ENCODE data around the gene THSD1. TPM values are rescaled to one million over a fixed set of nuclear protein-coding genes. Genes with fewer than 3 reads are reported as not detected.

Gene THSD1, protein sequence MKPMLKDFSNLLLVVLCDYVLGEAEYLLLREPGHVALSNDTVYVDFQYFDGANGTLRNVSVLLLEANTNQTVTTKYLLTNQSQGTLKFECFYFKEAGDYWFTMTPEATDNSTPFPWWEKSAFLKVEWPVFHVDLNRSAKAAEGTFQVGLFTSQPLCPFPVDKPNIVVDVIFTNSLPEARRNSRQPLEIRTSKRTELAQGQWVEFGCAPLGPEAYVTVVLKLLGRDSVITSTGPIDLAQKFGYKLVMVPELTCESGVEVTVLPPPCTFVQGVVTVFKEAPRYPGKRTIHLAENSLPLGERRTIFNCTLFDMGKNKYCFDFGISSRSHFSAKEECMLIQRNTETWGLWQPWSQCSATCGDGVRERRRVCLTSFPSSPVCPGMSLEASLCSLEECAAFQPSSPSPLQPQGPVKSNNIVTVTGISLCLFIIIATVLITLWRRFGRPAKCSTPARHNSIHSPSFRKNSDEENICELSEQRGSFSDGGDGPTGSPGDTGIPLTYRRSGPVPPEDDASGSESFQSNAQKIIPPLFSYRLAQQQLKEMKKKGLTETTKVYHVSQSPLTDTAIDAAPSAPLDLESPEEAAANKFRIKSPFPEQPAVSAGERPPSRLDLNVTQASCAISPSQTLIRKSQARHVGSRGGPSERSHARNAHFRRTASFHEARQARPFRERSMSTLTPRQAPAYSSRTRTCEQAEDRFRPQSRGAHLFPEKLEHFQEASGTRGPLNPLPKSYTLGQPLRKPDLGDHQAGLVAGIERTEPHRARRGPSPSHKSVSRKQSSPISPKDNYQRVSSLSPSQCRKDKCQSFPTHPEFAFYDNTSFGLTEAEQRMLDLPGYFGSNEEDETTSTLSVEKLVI
- polyA plus RNA-seq (2013, experiment 1 of 2), result 0.10 TPM
- polyA plus RNA-seq (2013, experiment 2 of 2), result not detected

DNA sequence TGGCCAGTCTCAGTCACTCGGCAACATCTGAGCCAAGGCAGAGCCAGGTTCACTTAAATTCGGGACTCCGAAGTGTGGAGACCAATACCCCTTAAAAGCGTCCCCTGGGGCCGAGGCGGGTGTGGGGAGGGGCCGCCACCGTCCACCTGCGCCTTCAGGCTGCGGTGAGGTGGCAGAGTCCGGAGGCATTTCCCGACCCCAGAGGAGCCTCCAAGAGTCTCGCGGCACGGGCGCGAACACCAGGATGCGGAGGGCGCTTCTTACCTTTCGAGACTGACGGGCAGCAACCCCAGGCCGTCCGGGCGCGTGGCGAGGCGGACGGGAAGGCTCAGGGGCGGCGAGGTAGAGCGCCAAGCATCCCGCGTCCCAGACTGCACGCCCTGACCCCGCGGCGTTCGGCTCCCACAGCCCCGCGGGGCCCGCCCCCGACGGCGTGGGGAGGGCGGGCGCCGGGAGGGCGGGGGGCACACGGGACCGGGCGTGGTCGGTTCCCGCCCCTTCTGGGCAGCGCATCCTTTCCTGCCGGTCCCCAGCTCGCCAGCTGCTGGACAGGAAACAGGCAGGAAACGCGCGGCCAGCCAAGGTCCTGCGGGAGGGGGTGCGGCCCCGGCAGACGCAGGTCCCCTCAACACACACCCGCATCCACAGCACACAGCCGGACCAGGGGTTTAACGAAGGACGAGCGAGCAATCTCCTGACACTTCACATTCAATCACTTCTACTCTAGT, at the start of gene THSD1:
Gene THSD1, minus strand, starts transcription at position 406 of the 728 bp plus-strand sequence. CDS start 3,572 bp downstream, outside the sequence.
- no peak within 1 kb of the TSS for H3K27ac ChIP-seq (ENCODE audit: low read depth, low read length)

DNA sequence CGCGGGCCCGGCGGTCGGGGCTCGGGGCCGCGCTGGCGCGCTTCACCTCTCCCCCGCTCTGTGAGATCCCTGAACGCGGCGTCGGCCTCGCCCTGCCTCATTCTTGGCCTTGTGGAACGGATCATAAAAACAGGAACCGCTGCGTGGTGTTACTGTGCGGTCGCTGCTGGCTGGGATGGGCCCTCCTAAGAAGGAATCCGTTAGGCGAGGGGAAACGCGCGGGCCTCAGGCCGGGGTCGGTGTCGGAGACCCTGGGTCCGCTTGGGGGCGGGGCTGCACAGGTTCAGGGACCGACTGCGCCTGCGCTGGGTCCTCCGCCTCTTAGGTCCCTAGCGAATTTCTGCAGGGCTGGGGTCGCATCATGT, 49.7 kb upstream of the THSD1 start:
- WGBS, result under 1% methylated on average over 37 of the region's 37 CpGs

More for the DNA sequence above, at the start of gene THSD1:
- Histone ChIP-seq H3K9ac (ENCODE audit: low read depth, low read length) (peak within 1 kb of the TSS; percentile 25; the same call in 1 of the 2 replicates), H3K4me1 (ENCODE audit: insufficient read depth, low read length) (peaks cover 4% of the 10 kb centered on the region; the same call in 1 of the 2 replicates), H3K4me3 (ENCODE audit: low read length) (peak within 1 kb of the TSS; percentile 58), H3K36me3 (ENCODE audit: insufficient read depth, low read length) (0 out of 2 replicates have a peak, but pooled peaks cover 4% of the 10 kb centered on the region), H3K27me3 (ENCODE audit: insufficient read depth, low read length) (peaks cover 32% of the 10 kb centered on the region), H3K9me3 (ENCODE audit: insufficient read depth, low read depth, low read length) (no peaks in the 10 kb centered on the region)
- WGBS, result 2% methylated on average over 68 of the region's 68 CpGs

DNA sequence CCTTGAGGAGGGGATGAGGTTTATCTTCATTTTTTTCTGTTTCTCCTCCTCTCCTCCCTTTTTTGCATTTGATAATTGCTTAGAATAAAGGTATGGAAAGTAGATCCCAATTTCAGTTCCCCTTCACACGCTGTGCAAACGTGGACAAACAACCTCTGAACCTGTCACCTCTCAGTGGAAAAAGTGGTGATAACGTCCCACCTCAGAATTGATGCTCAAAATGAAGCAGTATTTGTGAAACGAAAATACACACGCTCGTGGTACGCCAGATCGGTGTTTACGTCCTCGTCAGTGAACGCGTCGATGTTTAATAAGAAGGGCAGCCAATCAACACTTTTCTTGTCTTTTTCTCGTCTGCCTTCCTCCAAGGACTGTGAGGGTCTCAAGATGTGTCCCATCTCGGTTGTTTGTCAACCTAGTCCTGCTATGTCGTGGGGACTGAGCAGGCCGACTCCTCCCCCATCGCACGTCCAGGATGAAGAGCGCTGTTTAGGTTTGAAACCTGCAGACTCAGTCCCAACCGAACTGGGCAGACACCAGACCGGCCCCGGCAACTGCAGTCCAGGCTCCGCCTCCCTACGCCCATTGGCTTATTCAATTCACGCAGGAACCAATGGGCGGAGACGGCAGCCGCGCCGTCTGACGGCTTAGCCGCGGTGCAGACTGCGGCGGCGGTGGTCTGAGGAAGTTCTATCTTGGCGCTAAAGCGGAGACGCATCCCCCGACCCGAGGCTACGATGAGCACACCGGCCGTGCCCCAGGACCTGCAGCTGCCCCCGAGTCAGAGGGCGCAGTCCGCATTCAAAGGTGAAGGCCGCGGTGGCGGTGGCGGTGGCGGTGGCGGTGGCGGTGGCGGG, 49.1 kb upstream of the THSD1 start, which contains the start of gene CKAP2:
Gene CKAP2, plus strand, starts transcription at position 659 of the 857 bp plus-strand sequence. Its CDS starts 79 bp downstream, at position 738.
- Histone ChIP-seq H3K36me3 (ENCODE audit: insufficient read depth, low read length) (peaks cover 34% of the 10 kb centered on the region), H3K27me3 (ENCODE audit: insufficient read depth, low read length) (no peaks in the 10 kb centered on the region), H3K9me3 (ENCODE audit: insufficient read depth, low read depth, low read length) (no peaks in the 10 kb centered on the region), H3K4me1 (ENCODE audit: insufficient read depth, low read length) (peaks cover 7% of the 10 kb centered on the region), H3K4me3 (ENCODE audit: low read length) (peak within 1 kb of the TSS; percentile 76), H3K9ac (ENCODE audit: low read depth, low read length) (peak within 1 kb of the TSS; percentile 92), H3K27ac (ENCODE audit: low read depth, low read length) (peak within 1 kb of the TSS; percentile 81)
- under 1% methylated on average over 56 of the region's 56 CpGs for WGBS

More for the DNA sequence above, 49.7 kb upstream of the THSD1 start:
- peak overlapping the region; percentile 92 for H3K9ac ChIP-seq (ENCODE audit: low read depth, low read length)
- H3K4me3 ChIP-seq (ENCODE audit: low read length), result peak overlapping the region; percentile 76
- peaks cover 7% of the 10 kb centered on the region for H3K4me1 ChIP-seq (ENCODE audit: insufficient read depth, low read length)
- H3K27ac ChIP-seq (ENCODE audit: low read depth, low read length), result peak overlapping the region; percentile 81; the same call in 1 of the 2 replicates
- H3K27me3 ChIP-seq (ENCODE audit: insufficient read depth, low read length), result no peaks in the 10 kb centered on the region
- no peaks in the 10 kb centered on the region for H3K9me3 ChIP-seq (ENCODE audit: insufficient read depth, low read depth, low read length)
- H3K36me3 ChIP-seq (ENCODE audit: insufficient read depth, low read length), result peaks cover 40% of the 10 kb centered on the region

DNA sequence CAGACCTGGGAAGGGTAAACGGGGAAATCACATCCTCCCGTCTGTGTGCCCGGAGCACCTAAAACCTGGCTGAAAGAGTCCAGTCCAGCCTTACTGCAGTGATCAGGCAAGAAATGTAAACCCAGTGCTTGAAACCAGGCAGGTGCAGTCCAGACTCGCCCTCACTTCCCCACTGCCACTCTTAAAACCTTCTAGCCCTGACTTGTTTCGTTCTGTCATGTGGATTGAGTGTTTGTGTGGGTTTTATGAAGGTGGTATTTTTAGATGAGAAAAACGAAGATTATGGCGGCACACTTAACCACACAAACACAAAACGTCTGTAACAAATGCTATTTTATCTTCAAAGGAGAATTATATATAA, 48.5 kb upstream of the THSD1 start:
- peak overlapping the region; percentile 76 for H3K4me3 ChIP-seq (ENCODE audit: low read length)
- WGBS, result 36% methylated on average over 4 of the region's 8 CpGs
- no peaks in the 10 kb centered on the region for H3K9me3 ChIP-seq (ENCODE audit: insufficient read depth, low read depth, low read length)
- peaks cover 9% of the 10 kb centered on the region for H3K4me1 ChIP-seq (ENCODE audit: insufficient read depth, low read length)
- H3K27me3 ChIP-seq (ENCODE audit: insufficient read depth, low read length), result no peaks in the 10 kb centered on the region
- peak overlapping the region; percentile 92; the same call in 1 of the 2 replicates for H3K9ac ChIP-seq (ENCODE audit: low read depth, low read length)
- H3K36me3 ChIP-seq (ENCODE audit: insufficient read depth, low read length), result peaks cover 28% of the 10 kb centered on the region
- H3K27ac ChIP-seq (ENCODE audit: low read depth, low read length), result no peak overlapping the region

DNA sequence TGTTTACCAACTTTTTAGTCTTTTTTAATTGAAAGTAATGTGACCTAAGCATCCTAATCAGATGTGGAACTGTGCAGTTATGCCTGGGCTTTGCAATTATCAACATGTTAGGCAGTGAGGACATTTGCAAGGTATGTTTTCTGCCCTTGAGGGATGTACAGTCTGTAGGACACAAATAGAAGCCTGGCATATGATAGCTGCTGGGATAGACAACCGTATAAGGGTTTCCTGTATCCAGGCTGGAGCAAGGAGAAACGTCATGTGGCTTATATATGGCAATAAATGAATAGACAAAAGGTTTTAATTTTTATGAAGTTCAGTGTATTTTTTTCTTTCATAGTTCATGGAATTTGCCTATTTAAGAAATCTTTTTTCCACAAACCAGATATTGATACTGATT, 46.5 kb upstream of the THSD1 start:
- Histone ChIP-seq H3K4me1 (ENCODE audit: insufficient read depth, low read length) (peaks cover 23% of the 10 kb centered on the region), H3K27ac (ENCODE audit: low read depth, low read length) (no peak overlapping the region), H3K36me3 (ENCODE audit: insufficient read depth, low read length) (peaks cover 13% of the 10 kb centered on the region), H3K9ac (ENCODE audit: low read depth, low read length) (no peak overlapping the region), H3K9me3 (ENCODE audit: insufficient read depth, low read depth, low read length) (no peaks in the 10 kb centered on the region), H3K4me3 (ENCODE audit: low read length) (no peak overlapping the region), H3K27me3 (ENCODE audit: insufficient read depth, low read length) (no peaks in the 10 kb centered on the region)
- WGBS, result 90% methylated on average over 2 of the region's 2 CpGs

DNA sequence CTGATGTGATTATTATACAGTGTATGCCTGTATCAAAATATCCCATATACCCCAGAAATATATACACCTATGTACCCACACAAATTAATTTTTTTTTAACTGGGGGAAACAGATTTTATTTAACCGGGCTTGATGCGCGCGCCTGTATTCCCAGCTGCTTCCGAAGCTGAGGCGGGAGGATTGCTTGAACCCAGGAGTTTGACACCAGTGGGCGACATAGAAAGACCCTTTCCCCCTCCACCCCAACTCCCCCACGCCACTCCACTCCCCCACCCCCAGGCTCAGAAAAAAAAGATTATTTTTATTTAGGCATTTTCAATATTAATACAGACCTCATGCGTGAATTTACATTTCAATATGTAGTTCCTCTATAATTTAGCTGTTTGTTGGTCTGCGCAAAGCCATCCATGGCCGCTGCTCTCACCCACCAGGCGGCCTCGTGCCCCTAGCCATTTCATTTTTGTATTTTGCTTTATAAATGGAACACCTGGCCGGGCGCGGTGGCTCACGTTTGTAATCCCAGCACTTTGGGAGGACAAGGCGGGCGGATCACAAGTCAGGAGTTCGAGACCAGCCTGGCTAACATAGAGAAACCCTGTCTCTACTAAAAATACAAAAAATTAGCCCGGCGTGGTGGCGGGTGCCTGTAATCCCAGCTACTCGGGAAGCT, 45.3 kb upstream of the THSD1 start:
- Histone ChIP-seq H3K27ac (ENCODE audit: low read depth, low read length) (no peak overlapping the region), H3K4me3 (ENCODE audit: low read length) (peak overlapping the region; percentile 91; the same call in 1 of the 2 replicates), H3K36me3 (ENCODE audit: insufficient read depth, low read length) (peaks cover 4% of the 10 kb centered on the region; the same call in 1 of the 2 replicates), H3K27me3 (ENCODE audit: insufficient read depth, low read length) (no peaks in the 10 kb centered on the region), H3K4me1 (ENCODE audit: insufficient read depth, low read length) (peaks cover 18% of the 10 kb centered on the region), H3K9me3 (ENCODE audit: insufficient read depth, low read depth, low read length) (no peaks in the 10 kb centered on the region), H3K9ac (ENCODE audit: low read depth, low read length) (no peak overlapping the region)
- 96% methylated on average over 23 of the region's 24 CpGs for WGBS

DNA sequence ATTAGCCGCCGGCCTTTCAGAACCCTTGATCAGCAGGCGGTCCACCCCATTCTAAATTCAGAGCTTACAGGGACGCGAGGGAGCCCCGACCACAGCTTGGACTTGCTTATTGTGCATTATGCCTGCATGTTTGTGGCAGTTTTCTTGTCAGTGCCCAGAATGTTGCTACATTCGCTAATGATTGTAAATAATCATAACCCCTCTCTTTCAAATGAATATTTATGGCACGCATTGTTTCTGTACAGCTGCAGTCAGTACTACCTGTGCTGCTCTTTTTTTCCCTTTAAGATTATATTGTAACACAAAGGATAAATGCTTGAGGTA, 44.8 kb upstream of the THSD1 start:
- H3K36me3 ChIP-seq (ENCODE audit: insufficient read depth, low read length), result peaks cover 6% of the 10 kb centered on the region; the same call in 1 of the 2 replicates
- no peak overlapping the region for H3K27ac ChIP-seq (ENCODE audit: low read depth, low read length)
- no peak overlapping the region; the same call in 1 of the 2 replicates for H3K9ac ChIP-seq (ENCODE audit: low read depth, low read length)

DNA sequence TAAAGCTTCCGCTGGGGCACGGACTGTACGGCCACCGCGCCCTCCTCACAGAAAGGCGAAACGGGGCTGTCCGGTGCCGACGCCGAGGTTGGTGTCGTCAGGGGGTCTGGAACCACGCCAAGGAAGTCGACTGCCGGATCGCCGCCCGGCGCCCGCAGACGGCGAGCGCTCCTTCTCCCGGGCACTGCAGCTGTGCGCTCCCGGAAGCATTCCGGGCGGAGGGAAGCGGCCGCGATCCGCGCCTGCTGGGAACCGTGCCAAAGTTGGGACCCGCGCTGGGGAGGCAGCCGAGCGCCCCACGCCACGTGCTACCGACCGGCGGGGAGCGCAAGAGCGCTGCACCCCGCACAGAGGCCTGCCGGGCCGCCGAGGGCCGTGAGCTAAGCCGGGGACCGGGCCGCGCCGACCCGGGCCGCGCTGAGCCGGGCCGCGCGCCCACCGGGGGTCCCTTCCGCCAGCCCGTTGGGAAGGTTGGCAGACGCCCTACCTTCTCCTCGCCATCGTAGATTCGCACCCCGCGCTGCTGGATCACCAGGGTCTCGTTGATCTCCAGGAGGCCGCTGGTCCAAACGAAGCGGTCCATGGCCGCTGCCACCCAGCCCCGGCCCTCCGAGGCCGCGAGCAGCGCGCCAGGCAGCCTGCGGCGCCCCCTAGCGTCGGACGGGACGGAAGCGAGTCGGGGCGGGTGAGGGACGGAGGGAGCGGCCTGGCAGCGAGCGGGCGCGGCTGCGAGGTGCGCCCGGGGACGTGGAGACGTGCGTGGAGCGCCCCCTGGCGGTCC, 44.2 kb upstream of the THSD1 start, which contains the start of gene VPS36:
Gene VPS36, minus strand, starts transcription at position 623 of the 781 bp plus-strand sequence. Its CDS starts 40 bp downstream, at position 583.
- no peaks in the 10 kb centered on the region for H3K27me3 ChIP-seq (ENCODE audit: insufficient read depth, low read length)
- H3K9me3 ChIP-seq (ENCODE audit: insufficient read depth, low read depth, low read length), result no peaks in the 10 kb centered on the region
- H3K36me3 ChIP-seq (ENCODE audit: insufficient read depth, low read length), result peaks cover 6% of the 10 kb centered on the region; the same call in 1 of the 2 replicates
- under 1% methylated on average over 105 of the region's 105 CpGs for WGBS
- H3K9ac ChIP-seq (ENCODE audit: low read depth, low read length), result peak within 1 kb of the TSS; percentile 94
- H3K4me1 ChIP-seq (ENCODE audit: insufficient read depth, low read length), result peaks cover 15% of the 10 kb centered on the region
- H3K27ac ChIP-seq (ENCODE audit: low read depth, low read length), result peak within 1 kb of the TSS; percentile 80
- H3K4me3 ChIP-seq (ENCODE audit: low read length), result peak within 1 kb of the TSS; percentile 91

More for the DNA sequence above, 44.8 kb upstream of the THSD1 start:
- H3K4me3 ChIP-seq (ENCODE audit: low read length), result peak overlapping the region; percentile 91
- peaks cover 15% of the 10 kb centered on the region for H3K4me1 ChIP-seq (ENCODE audit: insufficient read depth, low read length)
- no peaks in the 10 kb centered on the region for H3K27me3 ChIP-seq (ENCODE audit: insufficient read depth, low read length)
- no peaks in the 10 kb centered on the region for H3K9me3 ChIP-seq (ENCODE audit: insufficient read depth, low read depth, low read length)
- 13% methylated on average over 8 of the region's 8 CpGs for WGBS

Measured in HUES64 (cell line).